ENCODE measurements around the gene SMYD3. TPM values are rescaled to one million over a fixed set of nuclear protein-coding genes. Genes with fewer than 3 reads are reported as not detected.

SMYD3 gene
- total and polyA plus RNA-seq, 2 donors (not counting 1 experiment from before 2014, with no cell fraction given) = 9.7 to 37.2 TPM

DNA sequence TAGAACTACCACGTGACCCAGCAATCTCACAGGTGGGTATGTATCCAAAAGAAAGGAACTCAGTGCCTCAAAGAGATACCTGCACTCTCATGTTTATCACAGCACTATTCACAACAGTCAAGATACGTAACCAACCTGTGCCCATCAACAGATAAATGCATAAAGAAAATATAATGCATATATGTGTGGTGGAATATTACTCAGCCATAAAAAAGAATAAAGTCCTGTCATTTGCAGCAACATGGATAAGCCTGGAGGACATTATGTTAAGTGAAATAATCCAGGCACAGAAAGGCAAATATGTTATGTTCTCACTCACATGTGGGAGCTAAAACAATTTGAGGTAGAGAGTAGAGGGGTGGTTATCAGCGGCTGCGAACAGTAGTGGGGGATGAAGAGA is 413.8 kb downstream of the SMYD3 start:
- no peak overlapping the region for H3K4me3 Mint-ChIP-seq
- no peaks in the 10 kb centered on the region for H3K4me1 Mint-ChIP-seq
- ChIA-PET CTCF (no interaction called here), POLR2A (no interaction called here)
- ATAC-seq (ENCODE audit: low read depth) (no peak), DNase-seq (no peak)
- H3K4me3 ChIP-seq (ENCODE audit: control extremely low read depth in 1 of 5, extremely low read depth in 1 of 5, insufficient read depth in 1 of 5, low read depth in 2 of 5, low read length in 4 of 5) = no peak overlapping the region
- TF ChIP-seq EZH2 (IDR thresholded peaks at IDR 0.05; ENCODE audit: borderline replicate concordance, insufficient read depth, low read depth, low read length, poor library complexity, severe bottlenecking) = no peak
- TF ChIP-seq, protein P1, sequence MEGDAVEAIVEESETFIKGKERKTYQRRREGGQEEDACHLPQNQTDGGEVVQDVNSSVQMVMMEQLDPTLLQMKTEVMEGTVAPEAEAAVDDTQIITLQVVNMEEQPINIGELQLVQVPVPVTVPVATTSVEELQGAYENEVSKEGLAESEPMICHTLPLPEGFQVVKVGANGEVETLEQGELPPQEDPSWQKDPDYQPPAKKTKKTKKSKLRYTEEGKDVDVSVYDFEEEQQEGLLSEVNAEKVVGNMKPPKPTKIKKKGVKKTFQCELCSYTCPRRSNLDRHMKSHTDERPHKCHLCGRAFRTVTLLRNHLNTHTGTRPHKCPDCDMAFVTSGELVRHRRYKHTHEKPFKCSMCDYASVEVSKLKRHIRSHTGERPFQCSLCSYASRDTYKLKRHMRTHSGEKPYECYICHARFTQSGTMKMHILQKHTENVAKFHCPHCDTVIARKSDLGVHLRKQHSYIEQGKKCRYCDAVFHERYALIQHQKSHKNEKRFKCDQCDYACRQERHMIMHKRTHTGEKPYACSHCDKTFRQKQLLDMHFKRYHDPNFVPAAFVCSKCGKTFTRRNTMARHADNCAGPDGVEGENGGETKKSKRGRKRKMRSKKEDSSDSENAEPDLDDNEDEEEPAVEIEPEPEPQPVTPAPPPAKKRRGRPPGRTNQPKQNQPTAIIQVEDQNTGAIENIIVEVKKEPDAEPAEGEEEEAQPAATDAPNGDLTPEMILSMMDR (IDR thresholded peaks at IDR 0.05) = no peak
- no peaks in the 10 kb centered on the region for H3K36me3 ChIP-seq (replicated peaks in 1 of 2; ENCODE audit: control extremely low read depth in 1 of 2, control insufficient read depth in 1 of 2, extremely low read depth in 1 of 2, insufficient read depth in 2 of 2, low read length in 1 of 2)
- no peaks in the 10 kb centered on the region for H3K27me3 ChIP-seq (replicated peaks in 1 of 4; ENCODE audit: control extremely low read depth in 1 of 4, control insufficient read depth in 3 of 4, insufficient read depth in 4 of 4, low read length in 3 of 4)
- H3K27ac Mint-ChIP-seq = no peak overlapping the region
- H3K27me3 Mint-ChIP-seq = no peaks in the 10 kb centered on the region
- H3K4me2 ChIP-seq (replicated peaks; ENCODE audit: low read depth, low read length, poor library complexity, severe bottlenecking) = no peak overlapping the region
- no peak overlapping the region for H3K27ac ChIP-seq (ENCODE audit: low read length in 2 of 2)
- H2AFZ ChIP-seq (ENCODE audit: insufficient read depth, low read depth, low read length, poor library complexity, severe bottlenecking) = no peak overlapping the region
- intact Hi-C loops (cut with micrococcal nuclease) = no loop called here
- WGBS (ENCODE audit: insufficient coverage) = no CpG with 5 or more reads among the region's 4 CpGs
- peaks cover 0 to 3% (median under 1%) of the 10 kb centered on the region in 3 donors for H3K9me3 ChIP-seq (ENCODE audit: control extremely low read depth in 1 of 3, control insufficient read depth in 2 of 3, insufficient read depth in 1 of 3, low read length in 2 of 3)
- peaks cover 3% of the 10 kb centered on the region for H3K9me3 Mint-ChIP-seq (ENCODE audit: insufficient read depth)
- H3K4me1 ChIP-seq (ENCODE audit: control insufficient read depth in 2 of 2, insufficient read depth in 2 of 2, low read length in 2 of 2) = no peaks in the 10 kb centered on the region
- H3K79me2 ChIP-seq (ENCODE audit: control insufficient read depth, insufficient read depth, low read length) = no peaks in the 10 kb centered on the region
- H4K20me1 ChIP-seq (ENCODE audit: control insufficient read depth, insufficient read depth, low read length, poor library complexity, severe bottlenecking) = no peaks in the 10 kb centered on the region
- H3K9ac ChIP-seq (ENCODE audit: low read length) = no peak overlapping the region

DNA sequence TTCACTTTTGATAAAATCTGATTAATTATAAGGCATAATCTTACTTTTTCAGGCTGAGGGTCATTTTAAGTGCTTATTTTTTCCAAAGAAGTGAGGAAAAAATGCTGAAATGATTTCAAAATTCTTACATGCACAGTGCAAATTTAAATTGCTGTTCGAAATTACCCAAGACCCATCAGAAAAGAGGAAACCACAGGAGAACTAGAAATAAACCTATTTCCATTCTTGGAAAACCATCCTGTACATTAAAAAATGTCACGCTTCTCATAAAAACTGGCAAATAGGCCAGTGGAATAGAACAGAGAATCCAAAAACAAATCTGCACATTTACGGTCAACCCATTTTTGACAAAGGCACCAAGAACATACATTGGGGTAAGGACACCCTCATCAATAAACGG is 414.9 kb downstream of the SMYD3 start:
- H3K4me1 ChIP-seq (ENCODE audit: control insufficient read depth in 2 of 2, insufficient read depth in 2 of 2, low read length in 2 of 2) = no peaks in the 10 kb centered on the region
- peaks cover 0 to 4% (median 3%) of the 10 kb centered on the region in 3 donors for H3K9me3 ChIP-seq (ENCODE audit: control extremely low read depth in 1 of 3, control insufficient read depth in 2 of 3, insufficient read depth in 1 of 3, low read length in 2 of 3)
- H3K9me3 Mint-ChIP-seq (ENCODE audit: insufficient read depth) = peaks cover 3% of the 10 kb centered on the region
- no peak overlapping the region for H3K4me2 ChIP-seq (replicated peaks; ENCODE audit: low read depth, low read length, poor library complexity, severe bottlenecking)
- H3K9ac ChIP-seq (ENCODE audit: low read length) = no peak overlapping the region
- ChIA-PET CTCF (interaction anchor here (1.1 kb wide), 1 partner anchor 20 kb away, joined by 3 read pairs; no protein-coding TSS in a partner anchor), POLR2A (no interaction called here)
- no peak for DNase-seq
- H3K27ac ChIP-seq (ENCODE audit: low read length in 2 of 2) = no peak overlapping the region
- no peak overlapping the region for H3K27ac Mint-ChIP-seq
- intact Hi-C loops (cut with micrococcal nuclease) = no loop called here
- TF ChIP-seq, protein P1 (IDR thresholded peaks at IDR 0.05) = no peak
- no peak for TF ChIP-seq EZH2 (IDR thresholded peaks at IDR 0.05; ENCODE audit: borderline replicate concordance, insufficient read depth, low read depth, low read length, poor library complexity, severe bottlenecking)
- no peak for ATAC-seq (ENCODE audit: low read depth)
- no peak overlapping the region for H2AFZ ChIP-seq (ENCODE audit: insufficient read depth, low read depth, low read length, poor library complexity, severe bottlenecking)
- H3K4me3 Mint-ChIP-seq = no peak overlapping the region
- H3K36me3 ChIP-seq (replicated peaks in 1 of 2; ENCODE audit: control extremely low read depth in 1 of 2, control insufficient read depth in 1 of 2, extremely low read depth in 1 of 2, insufficient read depth in 2 of 2, low read length in 1 of 2) = no peaks in the 10 kb centered on the region
- H3K79me2 ChIP-seq (ENCODE audit: control insufficient read depth, insufficient read depth, low read length) = no peaks in the 10 kb centered on the region
- H3K4me3 ChIP-seq (ENCODE audit: control extremely low read depth in 1 of 5, extremely low read depth in 1 of 5, insufficient read depth in 1 of 5, low read depth in 2 of 5, low read length in 4 of 5) = no peak overlapping the region
- WGBS (ENCODE audit: insufficient coverage) = 69% methylated on average over 3 of the region's 4 CpGs
- no peaks in the 10 kb centered on the region for H4K20me1 ChIP-seq (ENCODE audit: control insufficient read depth, insufficient read depth, low read length, poor library complexity, severe bottlenecking)
- no peaks in the 10 kb centered on the region for H3K4me1 Mint-ChIP-seq
- H3K27me3 Mint-ChIP-seq = no peaks in the 10 kb centered on the region
- H3K27me3 ChIP-seq (replicated peaks in 1 of 4; ENCODE audit: control extremely low read depth in 1 of 4, control insufficient read depth in 3 of 4, insufficient read depth in 4 of 4, low read length in 3 of 4) = no peaks in the 10 kb centered on the region
